HCT116 (cell line): Measurements from ENCODE around the gene PRKG1. TPM values are rescaled to one million over a fixed set of nuclear protein-coding genes. Genes with fewer than 3 reads are reported as not detected.

ENCODE experiments used
- ATAC-seq: fragments of 200-7000 bp; cut with Tn5 transposase; 2 replicates; pipeline ENCODE4 v1.9.1; 2020; ENCODE audit warnings: mild to moderate bottlenecking, moderate library complexity
- BruUV-seq: library from RNA; stranded (reverse); fragments of 400-500 nt; replicated peaks from 2 replicates; lab custom pipeline; 2021; lab: Mats Ljungman, UMichigan
- CTCF ChIA-PET: fragments of 300-600 bp; sonication (Branson Sonifier 250); formaldehyde crosslinking; loops from one replicate; lab custom pipeline; 2021; ENCODE audit warnings: antibody characterized with exemption; lab: Charles Lee
- POLR2A ChIA-PET: fragments of 300-600, 350-600 bp; sonication (Branson Sonifier 250); formaldehyde crosslinking; loops from one replicate; lab custom pipeline; 2021; ENCODE audit warnings: antibody characterized with exemption; lab: Charles Lee
- RAD21 ChIA-PET, 2 experiments: fragments of 300-600 bp; sonication (Branson Sonifier 250); formaldehyde crosslinking; loops; one replicate each; lab custom pipeline; 2023; ENCODE audit warnings: low total read pairs in 2 of 2; ENCODE audit not compliant: uncharacterized antibody in 2 of 2, unreplicated experiment in 2 of 2, low non-redundant PET in 1 of 2; lab: Charles Lee
- DNase-seq: peaks from one replicate; pipeline ENCODE4 v3.0.0-alpha.2; 2010; ENCODE audit warnings: low read depth, low spot score
- H2AFZ ChIP-seq: fragments of 200-600 bp; shearing (Covaris generic), sonication (generic); 2 replicates; pipeline ENCODE4 v1.6.1; 2017; ENCODE audit warnings: low read depth, mixed run types, mixed read lengths, antibody characterized with exemption, low read length; ENCODE audit not compliant: poor library complexity, severe bottlenecking
- H3K27ac ChIP-seq: 2 replicates; pipeline ENCODE4 v1.5.1; 2012; ENCODE audit warnings: low read depth, low read length
- H3K27me3 ChIP-seq: fragments of 200-600 bp; sonication (generic); 2 replicates; pipeline ENCODE4 v1.6.1; 2016; ENCODE audit warnings: mixed run types, low read length, mixed read lengths; ENCODE audit not compliant: insufficient read depth
- H3K36me3 ChIP-seq, 2 experiments: fragments of 200-500 bp in 1 of 2; fragments of 200-600 bp in 1 of 2; sonication (Bioruptor generic) in 1 of 2; sonication (generic) in 1 of 2; 2 replicates each; pipeline versions ENCODE4 v1.5.1 to v1.6.1; 2014 to 2016; ENCODE audit warnings: low read length in 2 of 2, inconsistent platforms in 1 of 2, mixed read lengths in 1 of 2, mixed run types in 1 of 2; ENCODE audit not compliant: insufficient read depth in 2 of 2, control insufficient read depth in 1 of 2
- H3K4me1 ChIP-seq, 2 experiments: fragments of 200-600 bp in 1 of 2; sonication (generic) in 1 of 2; 2 replicates each; pipeline versions ENCODE4 v1.5.1 to v1.6.1; 2012 to 2017; ENCODE audit warnings: low read length in 2 of 2, inconsistent platforms in 1 of 2, mild to moderate bottlenecking in 1 of 2, mixed read lengths in 1 of 2, mixed run types in 1 of 2, moderate library complexity in 1 of 2; ENCODE audit not compliant: insufficient read depth in 2 of 2, control insufficient read depth in 1 of 2
- H3K4me2 ChIP-seq: fragments of 200-600 bp; sonication (generic); 2 replicates; pipeline ENCODE4 v1.6.1; 2017; ENCODE audit warnings: mixed run types, low read length, mixed read lengths
- H3K4me3 ChIP-seq, 2 experiments: fragments of 200-600 bp in 1 of 2; sonication (generic) in 1 of 2; replicated peaks in 1 of 2; 2 replicates each; pipeline ENCODE4 v1.5.1; 2011 to 2016; ENCODE audit warnings: low read length in 2 of 2, control low read depth in 1 of 2, low read depth in 1 of 2, mild to moderate bottlenecking in 1 of 2, mixed read lengths in 1 of 2, mixed run types in 1 of 2
- H3K79me2 ChIP-seq: fragments of 200-600 bp; sonication (generic); 2 replicates; pipeline ENCODE4 v1.6.1; 2017; ENCODE audit warnings: mild to moderate bottlenecking, mixed run types, low read length, moderate library complexity, mixed read lengths; ENCODE audit not compliant: insufficient read depth
- H3K9ac ChIP-seq: fragments of 200-600 bp; sonication (generic); 2 replicates; pipeline ENCODE4 v1.6.1; 2016; ENCODE audit warnings: low read length, mixed read lengths
- H3K9me2 ChIP-seq: fragments of 200-600 bp; sonication (generic), shearing (Covaris generic); 2 replicates; pipeline ENCODE4 v1.6.1; 2017; ENCODE audit warnings: mixed run types, mild to moderate bottlenecking, moderate library complexity; ENCODE audit not compliant: insufficient read depth
- H3K9me3 ChIP-seq, 2 experiments: fragments of 200-500 bp in 1 of 2; fragments of 200-600 bp in 1 of 2; sonication (Bioruptor generic) in 1 of 2; sonication (generic) in 1 of 2; 2 replicates each; pipeline ENCODE4 v1.6.1; 2014 to 2017; ENCODE audit warnings: low read length in 2 of 2, mixed read lengths in 2 of 2, inconsistent platforms in 1 of 2, low read depth in 1 of 2, mild to moderate bottlenecking in 1 of 2, mixed run types in 1 of 2, moderate library complexity in 1 of 2; ENCODE audit not compliant: control insufficient read depth in 1 of 2, insufficient read depth in 1 of 2
- H4K20me1 ChIP-seq: fragments of 200-600 bp; sonication (generic), shearing (Covaris generic); 2 replicates; pipeline ENCODE4 v1.6.1; 2017; ENCODE audit warnings: mixed run types, mild to moderate bottlenecking, moderate library complexity; ENCODE audit not compliant: insufficient read depth
- CBX3 ChIP-seq: IDR thresholded peaks from 2 replicates; pipeline ENCODE4 v1.6.1; 2012; ENCODE audit warnings: low read depth
- EZH2 ChIP-seq: fragments of 200-600 bp; sonication (generic); IDR thresholded peaks from 2 replicates; pipeline ENCODE4 v1.6.1; 2017; ENCODE audit warnings: antibody characterized with exemption, mixed run types
- EZH2phosphoT487 ChIP-seq: fragments of 200-600 bp; IDR thresholded peaks from 2 replicates; pipeline ENCODE4 v1.6.1; 2018; ENCODE audit warnings: antibody characterized with exemption, borderline replicate concordance
- POLR2AphosphoS5 ChIP-seq: IDR thresholded peaks from 2 replicates; pipeline ENCODE4 v1.6.1; 2011; ENCODE audit warnings: mild to moderate bottlenecking, low read depth, low read length, moderate library complexity
- SIN3A ChIP-seq: IDR thresholded peaks from 2 replicates; pipeline ENCODE4 v1.6.1; 2012; ENCODE audit warnings: low read depth
- SP1 ChIP-seq: IDR thresholded peaks from 2 replicates; pipeline ENCODE4 v1.6.1; 2012; ENCODE audit warnings: low read depth
- TCF7L2 ChIP-seq: IDR thresholded peaks from 2 replicates; pipeline ENCODE4 v1.7.0; 2011; ENCODE audit warnings: borderline replicate concordance, inconsistent platforms; ENCODE audit not compliant: insufficient read depth, insufficient read length; ENCODE audit errors: extremely low read depth
- YY1 ChIP-seq: IDR thresholded peaks from 2 replicates; pipeline ENCODE4 v1.6.1; 2011; ENCODE audit warnings: low read length, low read depth, moderate library complexity, mild to moderate bottlenecking; ENCODE audit not compliant: insufficient replicate concordance; ENCODE audit errors: extremely low read depth
- ZNF274 ChIP-seq: fragments of 200-500 bp; sonication (Bioruptor generic); IDR thresholded peaks from 2 replicates; pipeline ENCODE4 v1.6.1; 2014; ENCODE audit warnings: mild to moderate bottlenecking, low read depth, low read length, inconsistent platforms
- intact Hi-C: fragments of 100-400 bp; cut with micrococcal nuclease; formaldehyde crosslinking; loops from 2 replicates; pipeline ENCODE4 v1.10.0; 2022
- total RNA-seq: library from RNA; stranded (reverse); gene quantifications from one replicate; pipeline ENCODE4 v1.2.1, GENCODE V29; 2021; ENCODE audit not compliant: unreplicated experiment
- TF ChIP-seq, protein P1 (sequence below): IDR thresholded peaks from 2 replicates; pipeline ENCODE4 v1.6.1; 2012; ENCODE audit warnings: low read depth
- TF ChIP-seq, protein P2 (sequence below), 3 experiments: fragments of 200-600 bp in 1 of 3; sonication (generic) in 1 of 3; IDR thresholded peaks in 2 of 3; conservative IDR thresholded peaks in 1 of 3; 2 replicates each; pipeline ENCODE4 v1.5.1; 2012 to 2017; ENCODE audit warnings: low read depth in 2 of 3, low read length in 2 of 3, antibody characterized with exemption in 1 of 3, borderline replicate concordance in 1 of 3, control low read depth in 1 of 3, mild to moderate bottlenecking in 1 of 3, mixed read lengths in 1 of 3, mixed run types in 1 of 3, moderate library complexity in 1 of 3; ENCODE audit not compliant: insufficient read depth in 1 of 3

Gene PRKG1
- total RNA-seq, 1 experiment from 2014 or later = 1.4 TPM

DNA sequence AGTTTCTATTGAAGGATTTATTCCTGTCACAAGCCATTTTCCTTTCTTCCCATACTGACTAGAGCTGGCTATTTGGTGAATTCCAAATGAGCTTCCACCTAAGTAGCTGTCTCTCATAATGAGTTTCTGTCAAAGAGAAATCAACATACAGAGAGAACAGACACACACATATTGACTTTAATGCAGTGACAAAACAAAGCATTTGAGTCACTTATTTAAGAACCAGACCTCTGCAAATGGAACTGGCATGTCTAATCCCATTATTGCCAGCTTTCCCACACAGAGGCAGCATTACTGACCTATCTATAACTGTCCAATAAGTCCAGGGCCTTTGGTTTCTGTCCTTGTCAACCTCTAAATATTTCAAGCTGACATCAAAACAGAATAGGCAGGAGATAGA, 804.4 kb downstream of the PRKG1 start (continued):
- TF ChIP-seq EZH2phosphoT487 (no peak), POLR2AphosphoS5 (no peak)

DNA sequence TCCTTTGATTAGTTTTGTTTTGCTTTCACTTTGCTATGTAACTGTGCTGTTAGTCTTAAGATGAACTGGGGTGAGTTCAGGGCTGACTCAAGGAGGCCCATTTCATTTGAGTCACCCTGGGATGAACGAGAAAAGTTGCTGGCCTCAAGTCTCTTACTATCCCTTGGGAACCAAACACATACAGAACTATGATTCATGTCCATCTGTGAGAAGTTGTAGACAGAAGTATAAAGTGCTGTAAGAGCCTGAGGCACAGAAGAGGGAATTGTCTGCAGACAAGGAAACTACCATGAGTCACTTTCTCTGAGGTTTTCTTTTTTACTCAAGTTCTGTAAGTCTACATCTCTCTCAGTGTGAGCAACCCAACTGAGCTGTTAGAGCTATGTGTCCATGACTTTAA, 805.0 kb downstream of the PRKG1 start:
- intact Hi-C loops = no loop called here

More for the DNA sequence above, 805.0 kb downstream of the PRKG1 start:
- DNase-seq (no peak), ATAC-seq (no peak)
- H3K36me3 ChIP-seq = no peaks in the 10 kb centered on the region
- no peak overlapping the region for H3K9ac ChIP-seq
- H2AFZ ChIP-seq = no peak overlapping the region
- H3K27me3 ChIP-seq = no peaks in the 10 kb centered on the region
- ChIA-PET RAD21 (no interaction called here), POLR2A (no interaction called here), CTCF (no interaction called here)
- no peak overlapping the region for H3K4me2 ChIP-seq
- H3K9me3 ChIP-seq = no peaks in the 10 kb centered on the region
- H3K4me1 ChIP-seq = no peaks in the 10 kb centered on the region
- no peak overlapping the region for H3K4me3 ChIP-seq
- BruUV-seq = no TSS peak
- H3K79me2 ChIP-seq = no peaks in the 10 kb centered on the region
- H4K20me1 ChIP-seq = no peaks in the 10 kb centered on the region
- TF ChIP-seq SP1 = no peak
- TF ChIP-seq, protein P1, sequence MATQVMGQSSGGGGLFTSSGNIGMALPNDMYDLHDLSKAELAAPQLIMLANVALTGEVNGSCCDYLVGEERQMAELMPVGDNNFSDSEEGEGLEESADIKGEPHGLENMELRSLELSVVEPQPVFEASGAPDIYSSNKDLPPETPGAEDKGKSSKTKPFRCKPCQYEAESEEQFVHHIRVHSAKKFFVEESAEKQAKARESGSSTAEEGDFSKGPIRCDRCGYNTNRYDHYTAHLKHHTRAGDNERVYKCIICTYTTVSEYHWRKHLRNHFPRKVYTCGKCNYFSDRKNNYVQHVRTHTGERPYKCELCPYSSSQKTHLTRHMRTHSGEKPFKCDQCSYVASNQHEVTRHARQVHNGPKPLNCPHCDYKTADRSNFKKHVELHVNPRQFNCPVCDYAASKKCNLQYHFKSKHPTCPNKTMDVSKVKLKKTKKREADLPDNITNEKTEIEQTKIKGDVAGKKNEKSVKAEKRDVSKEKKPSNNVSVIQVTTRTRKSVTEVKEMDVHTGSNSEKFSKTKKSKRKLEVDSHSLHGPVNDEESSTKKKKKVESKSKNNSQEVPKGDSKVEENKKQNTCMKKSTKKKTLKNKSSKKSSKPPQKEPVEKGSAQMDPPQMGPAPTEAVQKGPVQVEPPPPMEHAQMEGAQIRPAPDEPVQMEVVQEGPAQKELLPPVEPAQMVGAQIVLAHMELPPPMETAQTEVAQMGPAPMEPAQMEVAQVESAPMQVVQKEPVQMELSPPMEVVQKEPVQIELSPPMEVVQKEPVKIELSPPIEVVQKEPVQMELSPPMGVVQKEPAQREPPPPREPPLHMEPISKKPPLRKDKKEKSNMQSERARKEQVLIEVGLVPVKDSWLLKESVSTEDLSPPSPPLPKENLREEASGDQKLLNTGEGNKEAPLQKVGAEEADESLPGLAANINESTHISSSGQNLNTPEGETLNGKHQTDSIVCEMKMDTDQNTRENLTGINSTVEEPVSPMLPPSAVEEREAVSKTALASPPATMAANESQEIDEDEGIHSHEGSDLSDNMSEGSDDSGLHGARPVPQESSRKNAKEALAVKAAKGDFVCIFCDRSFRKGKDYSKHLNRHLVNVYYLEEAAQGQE = no peak
- no peak for TF ChIP-seq YY1
- no peak for TF ChIP-seq ZNF274
- TF ChIP-seq POLR2AphosphoS5 = no peak
- TF ChIP-seq SIN3A = no peak
- no peak for TF ChIP-seq CBX3
- TF ChIP-seq TCF7L2 = no peak
- TF ChIP-seq EZH2phosphoT487 = no peak
- no peak for TF ChIP-seq EZH2
- TF ChIP-seq, protein P2, sequence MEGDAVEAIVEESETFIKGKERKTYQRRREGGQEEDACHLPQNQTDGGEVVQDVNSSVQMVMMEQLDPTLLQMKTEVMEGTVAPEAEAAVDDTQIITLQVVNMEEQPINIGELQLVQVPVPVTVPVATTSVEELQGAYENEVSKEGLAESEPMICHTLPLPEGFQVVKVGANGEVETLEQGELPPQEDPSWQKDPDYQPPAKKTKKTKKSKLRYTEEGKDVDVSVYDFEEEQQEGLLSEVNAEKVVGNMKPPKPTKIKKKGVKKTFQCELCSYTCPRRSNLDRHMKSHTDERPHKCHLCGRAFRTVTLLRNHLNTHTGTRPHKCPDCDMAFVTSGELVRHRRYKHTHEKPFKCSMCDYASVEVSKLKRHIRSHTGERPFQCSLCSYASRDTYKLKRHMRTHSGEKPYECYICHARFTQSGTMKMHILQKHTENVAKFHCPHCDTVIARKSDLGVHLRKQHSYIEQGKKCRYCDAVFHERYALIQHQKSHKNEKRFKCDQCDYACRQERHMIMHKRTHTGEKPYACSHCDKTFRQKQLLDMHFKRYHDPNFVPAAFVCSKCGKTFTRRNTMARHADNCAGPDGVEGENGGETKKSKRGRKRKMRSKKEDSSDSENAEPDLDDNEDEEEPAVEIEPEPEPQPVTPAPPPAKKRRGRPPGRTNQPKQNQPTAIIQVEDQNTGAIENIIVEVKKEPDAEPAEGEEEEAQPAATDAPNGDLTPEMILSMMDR (IDR thresholded peaks at IDR 0.05 in 2 of 3, conservative IDR thresholded peaks at IDR 0.05 in 1 of 3; ENCODE audit: borderline replicate concordance in 1 of 3, insufficient read depth in 1 of 3, low read depth in 2 of 3, low read length in 2 of 3) = no peak
- H3K27ac ChIP-seq = no peak overlapping the region
- H3K9me2 ChIP-seq = no peaks in the 10 kb centered on the region
